Left lung (tissue), 10 donors: ENCODE results near the gene SYCE3. TPM values are rescaled to one million over a fixed set of nuclear protein-coding genes. Genes with fewer than 3 reads are reported as not detected.
"Not testable (repeated sequence)": the region's sequence is repeated elsewhere in the genome, so short reads cannot be mapped to it uniquely, and the experiment has no call there.

Experiments
- ATAC-seq: fragments of 200-7000 bp; cut with Tn5 transposase; one replicate; pipeline ENCODE4 v1.9.1; 2020; ENCODE audit warnings: moderate library complexity
- DNase-seq, 4 donors: peaks; one replicate each; pipeline ENCODE4 v3.0.0-alpha.2; 2013 to 2020
- H3K27ac ChIP-seq, 2 donors: fragments of 200-600 bp; sonication (generic) in 1 of 2; one replicate each; pipeline versions ENCODE4 v1.5.0 to v1.8.0; 2020 to 2021
- H3K27me3 ChIP-seq, 2 donors: fragments of 200-600 bp; sonication (generic) in 1 of 2; one replicate each; pipeline versions ENCODE4 v1.5.0 to v1.8.0; 2020 to 2021
- H3K36me3 ChIP-seq, 2 donors: fragments of 200-600 bp; sonication (generic) in 1 of 2; one replicate each; pipeline versions ENCODE4 v1.5.0 to v1.8.0; 2020 to 2021
- H3K4me1 ChIP-seq, 2 donors: fragments of 200-600 bp; one replicate each; pipeline ENCODE4 v1.8.0; 2021
- H3K4me3 ChIP-seq, 2 donors: fragments of 200-600 bp; sonication (generic) in 1 of 2; one replicate each; pipeline versions ENCODE4 v1.5.0 to v1.8.0; 2020 to 2021; ENCODE audit warnings: mild to moderate bottlenecking in 1 of 2
- H3K9me3 ChIP-seq, 2 donors: fragments of 200-600 bp; sonication (generic) in 1 of 2; one replicate each; pipeline versions ENCODE4 v1.5.0 to v1.8.0; 2020 to 2021
- CTCF ChIP-seq, 2 donors: fragments of 200-600 bp; sonication (generic) in 1 of 2; IDR thresholded peaks; one replicate each; pipeline versions ENCODE4 v1.5.0 to v1.8.0; 2021; ENCODE audit warnings: antibody characterized with exemption in 2 of 2
- intact Hi-C, 2 donors: fragments of 100-400 bp; cut with DNase I; formaldehyde crosslinking; loops; one replicate each; pipeline versions ENCODE4 v1.11.2 to v1.14.2; 2022
- polyA plus RNA-seq, 6 donors: library from polyadenylated mRNA; unstranded; fragments of 120-200 nt; gene quantifications; one replicate each; pipeline ENCODE4 v1.2.1, GENCODE V29; 2013; ENCODE audit not compliant: insufficient read length in 6 of 6
- total RNA-seq, 2 donors: library from RNA; stranded (reverse); fragmentation: NEBNext Ultra II Directional; extraction: Animal tissue kit (Norgen Biotek cat#: 25700); gene quantifications; one replicate each; pipeline ENCODE4 v1.2.1, GENCODE V29; 2021
- donor health status: DM: no; HTN: yes; CAD: no.
- donor health status: DM: no; HTN: no; CAD: no.

SYCE3 gene
- total and polyA plus RNA-seq, 8 donors = not detected

- intact Hi-C loops = no loop called here
- Histone ChIP-seq H3K4me3 (no peak overlapping the region), H3K36me3 (no peaks in the 10 kb centered on the region), H3K9me3 (no peaks in the 10 kb centered on the region), H3K27me3 (peaks cover 0 to 73% of the 10 kb centered on the region in 2 donors), H3K27ac (no peak overlapping the region), H3K4me1 (peaks cover 3 to 11% of the 10 kb centered on the region in 2 donors)
- ATAC-seq (no peak), DNase-seq (peak in 1 of 4 donors; percentile 54)
- no peak for TF ChIP-seq CTCF (IDR thresholded peaks at IDR 0.05)
These were observed 47.3 kb upstream of the SYCE3 start for GRCh38 chr22:50610041-50610451.

- H3K27me3 ChIP-seq = peaks cover 0 to 77% of the 10 kb centered on the region in 2 donors
These were observed 46.9 kb upstream of the SYCE3 start for GRCh38 chr22:50609599-50609998.

GRCh38 chr22:50608996-50609395 is 46.3 kb upstream of the SYCE3 start:
- H3K27me3 ChIP-seq = peaks cover 3 to 83% of the 10 kb centered on the region in 2 donors

More at GRCh38 chr22:50609599-50609998, 46.9 kb upstream of the SYCE3 start:
- ATAC-seq (no peak), DNase-seq (peak in 1 of 4 donors; percentile 54)
- intact Hi-C loops = no loop called here
- Histone ChIP-seq H3K9me3 (no peaks in the 10 kb centered on the region), H3K4me3 (no peak overlapping the region), H3K27ac (no peak overlapping the region), H3K36me3 (no peaks in the 10 kb centered on the region), H3K4me1 (peaks cover 3 to 11% of the 10 kb centered on the region in 2 donors)
- TF ChIP-seq CTCF (IDR thresholded peaks at IDR 0.05) = no peak

GRCh38 chr22:50608058-50608840 is 45.5 kb upstream of the SYCE3 start:
- ATAC-seq, intact Hi-C loops: not testable (repeated sequence)
- DNase-seq = peak in 1 of 4 donors; percentile 54

More at GRCh38 chr22:50608996-50609395, 46.3 kb upstream of the SYCE3 start:
- ATAC-seq = no peak
- H3K36me3 ChIP-seq = no peaks in the 10 kb centered on the region
- intact Hi-C loops = no loop called here
- H3K4me1 ChIP-seq = peaks cover 3 to 11% of the 10 kb centered on the region in 2 donors
- H3K4me3 ChIP-seq = no peak overlapping the region
- peak in 1 of 4 donors; percentile 59 for DNase-seq
- no peaks in the 10 kb centered on the region for H3K9me3 ChIP-seq
- no peak for TF ChIP-seq CTCF (IDR thresholded peaks at IDR 0.05)
- no peak overlapping the region for H3K27ac ChIP-seq

GRCh38 chr22:50607659-50608020 is 44.9 kb upstream of the SYCE3 start:
- DNase-seq (peak in 1 of 4 donors; percentile 43), ATAC-seq (no peak)
- no peak for TF ChIP-seq CTCF (IDR thresholded peaks at IDR 0.05)
- H3K4me1 ChIP-seq = peaks cover 0 to 4% of the 10 kb centered on the region in 2 donors
- H3K27me3 ChIP-seq = peaks cover 13 to 87% of the 10 kb centered on the region in 2 donors
- no peak overlapping the region for H3K27ac ChIP-seq
- H3K4me3 ChIP-seq = no peak overlapping the region
- H3K36me3 ChIP-seq = no peaks in the 10 kb centered on the region
- intact Hi-C loops = no loop called here
- H3K9me3 ChIP-seq = no peaks in the 10 kb centered on the region

More at GRCh38 chr22:50608058-50608840, 45.5 kb upstream of the SYCE3 start:
- not testable (repeated sequence) for H3K4me3 ChIP-seq, H3K27ac ChIP-seq, H3K4me1 ChIP-seq, H3K9me3 ChIP-seq, H3K36me3 ChIP-seq
- peaks cover 10 to 86% of the 10 kb centered on the region in 2 donors for H3K27me3 ChIP-seq
